GM23248 (cell line): ENCODE results near the gene IFNL1. TPM values are rescaled to one million over a fixed set of nuclear protein-coding genes. Genes with fewer than 3 reads are reported as not detected.

Experiments used
- DNase-seq: peaks from one replicate; pipeline ENCODE4 v3.0.0-alpha.2; 2015
- H2AFZ ChIP-seq: fragments of 200-600 bp; sonication (generic); 2 replicates; pipeline ENCODE4 v1.6.1; 2016; ENCODE audit warnings: antibody characterized with exemption
- H3F3A ChIP-seq: fragments of 200-600 bp; sonication (generic); 2 replicates; pipeline ENCODE4 v1.6.1; 2016; ENCODE audit warnings: mild to moderate bottlenecking, antibody characterized with exemption, mixed run types; ENCODE audit not compliant: insufficient read depth
- H3K27ac ChIP-seq: fragments of 200-600 bp; sonication (generic); 2 replicates; pipeline ENCODE4 v1.5.1; 2016; ENCODE audit warnings: mild to moderate bottlenecking
- H3K27me3 ChIP-seq: fragments of 200-600 bp; sonication (generic); replicated peaks from 2 replicates; pipeline ENCODE4 v1.6.1; 2016; ENCODE audit warnings: mild to moderate bottlenecking; ENCODE audit not compliant: insufficient read depth
- H3K36me3 ChIP-seq: fragments of 200-600 bp; sonication (generic); 2 replicates; pipeline ENCODE4 v1.6.1; 2016; ENCODE audit warnings: low read depth, mild to moderate bottlenecking
- H3K4me1 ChIP-seq: fragments of 200-600 bp; sonication (generic); 2 replicates; pipeline ENCODE4 v1.6.1; 2016; ENCODE audit warnings: mild to moderate bottlenecking; ENCODE audit not compliant: insufficient read depth
- H3K4me2 ChIP-seq: fragments of 200-600 bp; sonication (generic); one replicate; pipeline ENCODE4 v1.6.1; 2016; ENCODE audit warnings: mild to moderate bottlenecking; ENCODE audit not compliant: unreplicated experiment
- H3K4me3 ChIP-seq: fragments of 200-600 bp; sonication (generic); 2 replicates; pipeline ENCODE4 v1.5.1; 2016; ENCODE audit warnings: mild to moderate bottlenecking
- H3K79me2 ChIP-seq: fragments of 200-600 bp; sonication (generic); 2 replicates; pipeline ENCODE4 v1.6.1; 2016; ENCODE audit warnings: mild to moderate bottlenecking; ENCODE audit not compliant: insufficient read depth
- H3K9ac ChIP-seq: fragments of 200-600 bp; sonication (generic); 2 replicates; pipeline ENCODE4 v1.6.1; 2016; ENCODE audit warnings: mild to moderate bottlenecking
- H3K9me2 ChIP-seq: fragments of 200-600 bp; sonication (generic); 2 replicates; pipeline ENCODE4 v1.6.1; 2016; ENCODE audit warnings: mixed run types, mild to moderate bottlenecking, moderate library complexity; ENCODE audit not compliant: insufficient read depth
- H3K9me3 ChIP-seq: fragments of 200-600 bp; sonication (generic); one replicate; pipeline ENCODE4 v1.6.1; 2017; ENCODE audit warnings: low read depth
- H4K20me1 ChIP-seq: fragments of 200-600 bp; sonication (generic); 2 replicates; pipeline ENCODE4 v1.6.0; 2016; ENCODE audit not compliant: insufficient read depth
- EZH2 ChIP-seq: fragments of 200-600 bp; sonication (generic); IDR thresholded peaks from 2 replicates; pipeline ENCODE4 v1.6.1; 2018; ENCODE audit warnings: antibody characterized with exemption, mild to moderate bottlenecking; ENCODE audit not compliant: insufficient read depth, poor library complexity, severe bottlenecking
- EZH2phosphoT487 ChIP-seq: fragments of 200-600 bp; sonication (generic); IDR thresholded peaks from 2 replicates; pipeline ENCODE4 v1.6.1; 2018; ENCODE audit warnings: antibody characterized with exemption, moderate library complexity, mild to moderate bottlenecking, low read depth; ENCODE audit not compliant: insufficient read depth
- WGBS, 2 experiments: methylation state at CpG; one replicate each; pipeline ENCODE4 v1.1.6; 2015 to 2017; ENCODE audit warnings: low lambda C conversion rate in 2 of 2, low coverage in 1 of 2; ENCODE audit errors: missing lambda C conversion rate in 2 of 2; 5-methylcytosine and 5-hydroxymethylcytosine counted together
- in situ Hi-C: fragments of 300-500 bp; cut with MboI; formaldehyde crosslinking; loops from 2 replicates; pipeline ENCODE4 v1.15.0; 2020
- polyA plus RNA-seq: library from polyadenylated mRNA; unstranded; fragments of >200 nt; fragmentation: Nextera tagmentation; extraction: Ambion mirVana; gene quantifications from 2 replicates; pipeline ENCODE4 v1.2.1, GENCODE V29; 2016
- total RNA-seq: library from RNA; depleted of rRNA; stranded (reverse); fragments of >200 nt; shearing (Covaris generic); gene quantifications from 2 replicates; pipeline ENCODE4 v1.2.3, GENCODE V29; 2014

Gene IFNL1
- total and polyA plus RNA-seq, 2 experiments from 2014 or later, result not detected

DNA sequence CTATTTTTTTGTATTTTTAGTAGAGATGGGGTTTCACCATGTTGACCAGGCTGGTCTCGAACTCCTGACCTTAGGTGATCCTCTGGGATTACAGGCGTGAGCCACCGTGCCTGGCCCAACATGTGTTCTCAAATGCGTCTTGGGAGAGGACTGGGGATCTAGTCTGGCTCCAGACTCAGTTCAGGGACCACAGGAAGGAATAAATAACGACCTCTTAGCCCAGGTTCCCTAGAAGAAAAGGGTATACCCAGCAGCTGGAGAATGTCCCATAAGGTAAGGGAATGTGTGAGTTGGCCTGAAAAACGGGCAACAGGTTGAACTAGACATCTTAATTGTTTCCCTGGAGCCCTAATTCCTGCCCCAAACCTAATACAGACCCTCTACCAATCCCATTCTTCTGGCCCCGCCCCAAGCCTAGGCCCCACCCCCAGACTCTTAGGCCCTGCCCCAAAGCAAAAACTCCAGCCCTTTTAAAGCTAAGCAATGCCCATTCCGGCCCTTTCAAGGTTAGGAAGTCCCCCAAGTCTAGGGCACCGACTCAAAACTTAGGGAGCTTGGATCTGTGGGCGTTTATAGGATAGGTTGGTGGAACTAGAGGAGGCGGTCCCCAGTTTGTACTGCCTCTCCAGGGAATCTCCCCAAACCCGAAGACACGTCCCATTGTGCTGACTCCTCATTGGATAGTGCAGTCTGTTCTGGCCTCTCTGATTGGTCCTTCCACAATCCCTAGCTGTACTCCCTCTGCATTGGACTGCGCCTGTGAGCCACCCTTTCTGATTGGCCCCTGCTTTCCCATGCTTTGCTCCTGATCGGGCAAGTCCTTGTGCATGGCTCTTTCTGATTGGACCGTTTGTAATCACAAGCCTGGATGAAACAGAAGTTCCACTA lies 29.8 kb downstream of the IFNL1 start:
- peak; percentile 23 for DNase-seq
- Histone ChIP-seq H3K9me3 (no peaks in the 10 kb centered on the region), H3K9ac (no peak overlapping the region), H3K27me3 (no peaks in the 10 kb centered on the region), H3K4me2 (no peak overlapping the region), H3K4me1 (no peaks in the 10 kb centered on the region), H3K79me2 (no peaks in the 10 kb centered on the region), H3K27ac (no peak overlapping the region), H3K9me2 (no peaks in the 10 kb centered on the region), H3F3A (no peaks in the 10 kb centered on the region), H3K36me3 (no peaks in the 10 kb centered on the region), H4K20me1 (no peaks in the 10 kb centered on the region), H3K4me3 (no peak overlapping the region), H2AFZ (no peak overlapping the region)
- TF ChIP-seq EZH2phosphoT487 (no peak), EZH2 (no peak)
- 59% methylated on average over 16 of the region's 16 CpGs for whole genome bisulfite sequencing, 2 experiments
- in situ Hi-C loops, result no loop called here

DNA sequence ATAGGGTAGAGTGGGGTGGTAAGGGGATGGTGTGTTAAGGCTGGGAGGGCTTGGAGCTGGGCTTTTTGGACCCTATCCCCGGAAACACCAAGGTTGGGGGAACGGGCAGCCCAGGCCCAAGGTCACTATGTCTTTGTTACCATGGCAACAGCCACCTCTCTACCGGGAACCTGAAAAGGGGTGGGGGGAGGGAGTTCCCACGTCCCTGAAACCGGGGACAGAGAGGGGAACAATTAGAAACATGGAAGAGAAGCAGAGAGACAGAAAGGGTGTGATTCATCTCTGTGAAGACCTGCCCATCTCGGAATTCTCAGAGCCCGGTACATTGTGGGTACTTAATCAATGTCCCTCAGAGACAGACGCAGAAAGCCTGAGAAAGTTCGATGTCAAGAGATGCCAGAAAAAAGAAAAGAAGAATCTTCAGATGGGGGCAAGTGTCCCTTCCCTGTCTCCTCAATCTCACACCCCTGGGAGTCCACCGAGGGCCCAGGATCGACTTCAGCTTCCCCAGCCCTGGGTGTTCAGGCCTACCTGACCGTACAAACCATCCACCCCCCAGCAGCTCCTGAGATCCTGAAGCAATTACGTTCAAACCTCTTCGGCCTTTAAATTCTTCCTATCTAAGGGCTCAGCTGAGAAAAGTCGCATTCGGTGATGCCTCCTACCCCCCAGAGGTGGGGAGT lies 31.3 kb downstream of the IFNL1 start:
- no peak overlapping the region for H3K27ac ChIP-seq
- no peak overlapping the region for H2AFZ ChIP-seq
- H3K9ac ChIP-seq, result no peak overlapping the region
- no peaks in the 10 kb centered on the region for H3K9me3 ChIP-seq
- no peaks in the 10 kb centered on the region for H3K4me1 ChIP-seq
- DNase-seq, result no peak
- no peaks in the 10 kb centered on the region for H3K27me3 ChIP-seq
- TF ChIP-seq EZH2phosphoT487 (no peak), EZH2 (no peak)
- H3K4me2 ChIP-seq, result no peak overlapping the region
- no peaks in the 10 kb centered on the region for H3K36me3 ChIP-seq
- H3F3A ChIP-seq, result no peaks in the 10 kb centered on the region
- H4K20me1 ChIP-seq, result no peaks in the 10 kb centered on the region
- no peaks in the 10 kb centered on the region for H3K79me2 ChIP-seq
- H3K9me2 ChIP-seq, result no peaks in the 10 kb centered on the region
- no peak overlapping the region for H3K4me3 ChIP-seq
- in situ Hi-C loops, result no loop called here
- 50 to 55% methylated on average over 13 to 16 of the region's 16 CpGs for WGBS, 2 experiments

DNA sequence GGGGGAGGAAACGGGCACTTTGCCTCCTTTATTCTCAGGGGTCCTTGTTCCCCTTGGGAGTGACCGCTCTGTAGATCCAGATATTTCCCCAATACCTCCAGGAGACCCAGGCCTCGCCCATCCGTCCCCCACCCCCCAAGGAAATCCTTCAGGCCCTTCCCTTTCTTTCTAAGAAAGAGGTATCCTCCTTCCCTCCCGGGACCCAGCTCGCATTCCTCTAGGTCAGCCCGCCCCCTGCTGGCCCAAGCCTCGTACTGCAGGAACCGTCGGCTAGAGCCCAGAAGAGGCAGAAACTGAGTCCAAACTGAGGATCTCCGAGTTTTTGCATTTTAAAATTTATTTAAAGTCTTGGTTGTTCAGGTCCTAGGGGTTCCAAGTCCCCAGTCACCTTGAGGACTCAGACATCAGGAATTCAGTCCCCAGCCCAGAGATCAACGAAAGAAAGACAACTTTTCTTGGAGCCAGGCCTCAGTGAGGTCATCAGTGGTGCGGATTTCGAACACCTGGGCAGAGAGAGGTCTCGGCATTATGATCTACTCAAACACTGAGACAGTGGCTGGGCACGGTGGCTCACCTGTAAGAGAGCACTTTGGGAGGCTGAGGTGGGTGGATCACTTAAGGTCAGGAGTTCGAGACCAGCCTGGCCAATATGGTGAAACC lies 32.0 kb downstream of the IFNL1 start:
- 22 to 28% methylated on average over 15 to 17 of the region's 17 CpGs for WGBS, 2 experiments
- DNase-seq, result peak; percentile 83
- no peaks in the 10 kb centered on the region for H4K20me1 ChIP-seq
- TF ChIP-seq EZH2, result no peak
- TF ChIP-seq EZH2phosphoT487, result no peak
- H3K4me1 ChIP-seq, result no peaks in the 10 kb centered on the region
- no peaks in the 10 kb centered on the region for H3K27me3 ChIP-seq
- H3K9me3 ChIP-seq, result no peaks in the 10 kb centered on the region
- H3K36me3 ChIP-seq, result no peaks in the 10 kb centered on the region
- H3K79me2 ChIP-seq, result no peaks in the 10 kb centered on the region
- H3K9me2 ChIP-seq, result no peaks in the 10 kb centered on the region
- H3F3A ChIP-seq, result no peaks in the 10 kb centered on the region
- peak overlapping the region; percentile 61 for H2AFZ ChIP-seq
- no peak overlapping the region for H3K4me3 ChIP-seq
- no peak overlapping the region for H3K27ac ChIP-seq
- no peak overlapping the region for H3K9ac ChIP-seq
- in situ Hi-C loops, result no loop called here
- H3K4me2 ChIP-seq, result no peak overlapping the region

DNA sequence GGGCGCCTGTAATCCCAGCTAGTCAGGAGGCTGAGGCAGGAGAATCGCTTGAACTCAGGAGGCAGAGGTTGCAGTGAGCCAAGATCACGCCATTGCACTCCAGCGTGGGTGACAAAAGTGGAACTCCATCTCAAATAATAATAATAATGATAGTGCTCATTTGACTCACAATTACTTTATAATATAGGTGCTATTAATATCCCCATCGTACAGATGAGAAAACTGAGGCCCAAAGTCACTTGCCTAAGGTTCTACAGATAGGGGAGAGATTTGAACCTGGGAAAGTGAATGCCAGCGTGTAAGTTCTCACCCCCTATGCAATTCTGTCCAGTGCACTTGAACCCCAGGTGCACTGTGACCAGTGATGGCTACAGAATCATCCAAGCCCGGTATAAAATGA lies 33.7 kb downstream of the IFNL1 start:
- no peaks in the 10 kb centered on the region for H3F3A ChIP-seq
- no peaks in the 10 kb centered on the region for H3K36me3 ChIP-seq
- H3K9ac ChIP-seq, result no peak overlapping the region
- no peak overlapping the region for H3K4me3 ChIP-seq
- H3K27me3 ChIP-seq, result no peaks in the 10 kb centered on the region
- H2AFZ ChIP-seq, result no peak overlapping the region
- H3K27ac ChIP-seq, result no peak overlapping the region
- TF ChIP-seq EZH2 (no peak), EZH2phosphoT487 (no peak)
- no peak overlapping the region for H3K4me2 ChIP-seq
- no peaks in the 10 kb centered on the region for H3K9me2 ChIP-seq
- H3K79me2 ChIP-seq, result no peaks in the 10 kb centered on the region
- DNase-seq, result no peak
- 71 to 72% methylated on average over 7 of the region's 7 CpGs for WGBS, 2 experiments
- no peaks in the 10 kb centered on the region for H4K20me1 ChIP-seq
- no peaks in the 10 kb centered on the region for H3K9me3 ChIP-seq
- in situ Hi-C loops, result loop anchor here (5.0 kb wide), 1 partner anchor 208 kb away; no protein-coding TSS in a partner anchor
- H3K4me1 ChIP-seq, result no peaks in the 10 kb centered on the region
